HUES48 (cell line): Measurements from ENCODE around the gene NEDD4.
"Not testable (repeated sequence)": the region's sequence is repeated elsewhere in the genome, so short reads cannot be mapped to it uniquely, and the experiment has no call there.

ENCODE experiments used
- H3K27ac ChIP-seq: one replicate; pipeline ENCODE4 v1.7.0; 2013; ENCODE audit warnings: low read depth, low read length, inconsistent platforms
- H3K27me3 ChIP-seq: 2 replicates; pipeline ENCODE4 v1.6.1; 2013; ENCODE audit warnings: mild to moderate bottlenecking, low read length; ENCODE audit not compliant: control insufficient read depth, insufficient read depth
- H3K36me3 ChIP-seq: 2 replicates; pipeline ENCODE4 v1.6.1; 2013; ENCODE audit warnings: low read length; ENCODE audit not compliant: control insufficient read depth, insufficient read depth
- H3K4me1 ChIP-seq: 2 replicates; pipeline ENCODE4 v1.6.1; 2013; ENCODE audit warnings: mild to moderate bottlenecking, low read length; ENCODE audit not compliant: control insufficient read depth, insufficient read depth
- H3K4me3 ChIP-seq: 2 replicates; pipeline ENCODE4 v1.5.1; 2013; ENCODE audit warnings: mild to moderate bottlenecking, low read depth, low read length
- H3K9ac ChIP-seq: 2 replicates; pipeline ENCODE4 v1.6.1; 2013; ENCODE audit warnings: mild to moderate bottlenecking, low read depth, low read length, moderate library complexity
- H3K9me3 ChIP-seq: 2 replicates; pipeline ENCODE4 v1.6.1; 2013; ENCODE audit warnings: low read length; ENCODE audit not compliant: control insufficient read depth, insufficient read depth

NEDD4 gene

GRCh38 chr15:56004281-56004680, 10.9 kb upstream of the NEDD4 start:
- not testable (repeated sequence) for H3K9me3 ChIP-seq, H3K4me3 ChIP-seq, H3K9ac ChIP-seq, H3K36me3 ChIP-seq, H3K4me1 ChIP-seq, H3K27ac ChIP-seq, H3K27me3 ChIP-seq

- H3K27me3 ChIP-seq, H3K4me3 ChIP-seq, H3K27ac ChIP-seq, H3K4me1 ChIP-seq, H3K9me3 ChIP-seq, H3K36me3 ChIP-seq, H3K9ac ChIP-seq: not testable (repeated sequence)
Measured at GRCh38 chr15:56003777-56004176, 10.4 kb upstream of the NEDD4 start.

- not testable (repeated sequence) for H3K9ac ChIP-seq, H3K27me3 ChIP-seq, H3K4me1 ChIP-seq, H3K9me3 ChIP-seq, H3K36me3 ChIP-seq, H3K4me3 ChIP-seq, H3K27ac ChIP-seq
Measured at GRCh38 chr15:56003277-56003676, 9.9 kb upstream of the NEDD4 start.

GRCh38 chr15:56001471-56002078, 8.2 kb upstream of the NEDD4 start:
- H3K4me1 ChIP-seq = no peaks in the 10 kb centered on the region
- H3K27me3 ChIP-seq = no peaks in the 10 kb centered on the region; the same call in 1 of the 2 replicates
- no peak overlapping the region for H3K27ac ChIP-seq
- H3K4me3 ChIP-seq = no peak overlapping the region
- no peak overlapping the region for H3K9ac ChIP-seq
- no peaks in the 10 kb centered on the region for H3K9me3 ChIP-seq
- H3K36me3 ChIP-seq = no peaks in the 10 kb centered on the region

GRCh38 chr15:55999658-56000057, 6.2 kb upstream of the NEDD4 start:
- Histone ChIP-seq H3K27ac (no peak overlapping the region), H3K36me3 (no peaks in the 10 kb centered on the region), H3K4me1 (no peaks in the 10 kb centered on the region), H3K9ac (no peak overlapping the region), H3K4me3 (no peak overlapping the region), H3K9me3 (no peaks in the 10 kb centered on the region), H3K27me3 (peaks cover 1% of the 10 kb centered on the region; the same call in 1 of the 2 replicates)

GRCh38 chr15:55998478-55998877, 5.1 kb upstream of the NEDD4 start:
- Histone ChIP-seq H3K4me1 (no peaks in the 10 kb centered on the region), H3K27me3 (peaks cover 7% of the 10 kb centered on the region; the same call in 1 of the 2 replicates), H3K36me3 (no peaks in the 10 kb centered on the region), H3K9me3 (no peaks in the 10 kb centered on the region), H3K4me3 (no peak overlapping the region), H3K27ac (no peak overlapping the region), H3K9ac (no peak overlapping the region)

GRCh38 chr15:55993804-55994560, 570 bp upstream of the NEDD4 start:
- peak overlapping the region; percentile 37 for H3K27ac ChIP-seq
- H3K9ac ChIP-seq = 0 out of 2 replicates have a peak overlapping the region, but pooled peaks have one; percentile 4
- peaks cover 17% of the 10 kb centered on the region for H3K27me3 ChIP-seq
- H3K4me1 ChIP-seq = peaks cover 12% of the 10 kb centered on the region; the same call in 1 of the 2 replicates
- H3K4me3 ChIP-seq = peak overlapping the region; percentile 75
- no peaks in the 10 kb centered on the region for H3K36me3 ChIP-seq
- no peaks in the 10 kb centered on the region for H3K9me3 ChIP-seq

GRCh38 chr15:55992769-55993110, 672 bp downstream of the NEDD4 start:
- Histone ChIP-seq H3K36me3 (no peaks in the 10 kb centered on the region), H3K9ac (peak overlapping the region; percentile 25; the same call in 1 of the 2 replicates), H3K4me1 (peaks cover 12% of the 10 kb centered on the region; the same call in 1 of the 2 replicates), H3K9me3 (no peaks in the 10 kb centered on the region), H3K4me3 (peak overlapping the region; percentile 75), H3K27me3 (peaks cover 17% of the 10 kb centered on the region), H3K27ac (peak overlapping the region; percentile 67)

- H3K9me3 ChIP-seq = no peaks in the 10 kb centered on the region
- H3K36me3 ChIP-seq = no peaks in the 10 kb centered on the region
- no peak overlapping the region for H3K9ac ChIP-seq
- peaks cover 17% of the 10 kb centered on the region for H3K27me3 ChIP-seq
- H3K4me1 ChIP-seq = peaks cover 12% of the 10 kb centered on the region; the same call in 1 of the 2 replicates
- H3K27ac ChIP-seq = no peak overlapping the region
- peak overlapping the region; percentile 75 for H3K4me3 ChIP-seq
Measured at GRCh38 chr15:55991802-55992768, 1.3 kb downstream of the NEDD4 start.

- Histone ChIP-seq H3K9ac (no peak overlapping the region), H3K4me1 (peaks cover 12% of the 10 kb centered on the region; the same call in 1 of the 2 replicates), H3K36me3 (no peaks in the 10 kb centered on the region), H3K4me3 (no peak overlapping the region), H3K27me3 (peaks cover 17% of the 10 kb centered on the region), H3K9me3 (no peaks in the 10 kb centered on the region), H3K27ac (no peak overlapping the region)
Measured at GRCh38 chr15:55990998-55991397, 2.4 kb downstream of the NEDD4 start.
